GM19238 (cell line): ENCODE data around the gene MYRF.
A peak's percentile ranks its signal among the peaks of the same experiment; 100 is the strongest.

Experiments
- DNase-seq: peaks from one replicate; pipeline ENCODE4 v3.0.0; 2011; ENCODE audit warnings: low spot score; ENCODE audit not compliant: insufficient read length

The MYRF gene

DNA sequence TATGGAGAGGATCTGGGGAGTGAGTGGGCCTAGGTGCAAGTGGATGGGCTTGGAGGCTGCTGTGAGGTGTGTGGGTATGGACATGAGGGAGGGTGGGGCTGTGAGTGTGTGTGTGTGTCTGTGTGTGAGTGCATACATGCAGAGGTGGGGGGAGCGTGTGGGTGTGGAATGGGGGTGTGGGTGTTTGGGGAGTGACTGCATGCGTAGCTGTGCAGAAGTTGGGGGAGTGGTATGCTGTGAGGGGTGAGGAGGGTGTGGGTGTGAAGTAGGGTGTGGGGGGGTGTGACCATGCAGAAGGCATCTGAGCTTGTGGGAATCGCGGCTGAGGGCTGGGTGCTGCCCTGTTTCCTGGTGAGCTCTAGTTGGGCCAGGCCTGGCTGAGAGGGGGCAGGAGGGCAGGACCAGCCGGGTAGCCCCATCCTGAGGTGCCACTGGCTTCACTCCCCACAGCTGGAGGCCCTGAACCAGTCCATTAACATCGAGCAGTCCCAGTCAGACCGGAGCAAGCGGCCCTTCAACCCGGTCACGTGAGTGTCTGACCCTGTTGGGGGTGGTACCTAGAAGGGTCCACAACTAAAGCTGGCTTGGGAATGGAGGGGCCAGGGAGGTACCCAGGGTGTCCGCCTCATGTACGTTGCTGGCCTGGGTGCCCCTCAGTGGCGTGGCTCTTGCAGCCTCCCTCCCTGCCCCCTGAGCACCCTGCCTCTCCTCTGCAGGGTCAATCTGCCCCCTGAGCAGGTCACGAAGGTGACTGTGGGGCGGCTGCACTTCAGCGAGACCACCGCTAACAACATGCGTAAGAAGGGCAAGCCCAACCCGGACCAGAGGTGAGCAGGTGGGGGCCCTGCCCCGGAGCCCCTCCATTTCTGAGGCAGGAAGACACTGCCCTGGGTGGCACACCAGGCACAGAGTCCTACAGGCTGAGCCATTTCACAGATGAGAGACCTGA is 23.4 kb downstream of the MYRF start:
- DNase-seq: no peak

DNA sequence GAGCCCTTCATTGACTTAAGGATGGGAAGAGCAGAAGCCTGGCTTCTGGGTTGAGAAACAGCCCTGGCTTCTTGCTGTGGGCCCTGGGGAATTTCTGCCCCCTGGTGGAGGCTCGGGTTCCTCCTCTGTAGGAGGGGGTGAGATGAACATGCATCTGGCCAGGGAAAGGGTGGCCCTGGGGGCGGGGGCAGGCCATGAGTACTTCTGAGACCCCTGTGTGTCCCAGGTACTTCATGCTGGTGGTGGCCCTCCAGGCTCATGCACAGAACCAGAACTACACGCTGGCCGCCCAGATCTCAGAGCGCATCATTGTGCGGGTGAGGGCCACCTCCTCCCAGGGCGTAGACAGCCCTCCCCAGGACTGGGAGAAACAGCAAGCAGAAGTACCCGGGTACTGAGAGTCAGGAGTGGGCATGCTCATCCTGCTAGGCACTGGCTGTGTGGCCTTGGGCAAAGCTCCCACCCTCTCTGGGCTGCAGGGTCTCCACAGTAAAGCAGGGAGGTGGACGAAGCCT is 24.2 kb downstream of the MYRF start:
- DNase-seq: peak; percentile 88

DNA sequence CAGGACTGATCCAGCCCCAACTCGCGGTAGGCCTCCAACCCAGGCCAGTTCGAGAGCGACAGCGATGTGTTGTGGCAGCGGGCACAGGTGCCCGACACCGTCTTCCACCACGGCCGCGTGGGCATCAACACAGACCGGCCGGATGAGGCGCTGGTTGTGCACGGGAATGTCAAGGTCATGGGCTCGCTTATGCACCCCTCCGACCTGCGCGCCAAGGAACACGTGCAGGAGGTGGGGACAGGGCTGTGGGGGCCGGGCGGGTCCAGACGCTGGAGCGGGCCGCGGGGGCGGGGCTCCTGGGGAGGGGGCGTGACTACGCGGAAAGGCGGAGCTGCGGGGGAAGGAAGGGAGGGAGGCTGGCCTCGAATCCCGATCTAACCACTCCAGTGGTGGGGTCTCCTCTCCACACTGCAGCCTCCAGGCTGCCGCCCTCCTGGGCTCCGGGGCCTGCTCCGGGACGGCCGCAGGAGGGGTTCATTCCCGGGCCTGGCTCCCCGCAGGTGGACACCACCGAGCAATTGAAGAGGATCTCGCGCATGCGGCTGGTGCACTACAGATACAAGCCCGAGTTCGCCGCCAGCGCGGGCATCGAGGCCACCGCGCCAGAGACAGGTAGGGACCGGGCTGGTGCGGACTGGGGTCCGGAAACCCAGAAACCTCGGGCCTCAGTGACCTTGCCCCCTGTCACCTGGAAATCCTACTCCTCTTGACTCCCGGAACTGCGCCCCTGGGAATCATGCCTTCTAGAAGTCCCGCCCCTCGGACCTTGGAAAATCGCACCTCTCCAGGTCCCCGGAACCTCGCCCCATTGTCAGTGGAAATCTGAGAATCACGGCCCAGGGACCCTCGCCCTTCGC is 25.0 kb downstream of the MYRF start:
- DNase-seq: no peak

DNA sequence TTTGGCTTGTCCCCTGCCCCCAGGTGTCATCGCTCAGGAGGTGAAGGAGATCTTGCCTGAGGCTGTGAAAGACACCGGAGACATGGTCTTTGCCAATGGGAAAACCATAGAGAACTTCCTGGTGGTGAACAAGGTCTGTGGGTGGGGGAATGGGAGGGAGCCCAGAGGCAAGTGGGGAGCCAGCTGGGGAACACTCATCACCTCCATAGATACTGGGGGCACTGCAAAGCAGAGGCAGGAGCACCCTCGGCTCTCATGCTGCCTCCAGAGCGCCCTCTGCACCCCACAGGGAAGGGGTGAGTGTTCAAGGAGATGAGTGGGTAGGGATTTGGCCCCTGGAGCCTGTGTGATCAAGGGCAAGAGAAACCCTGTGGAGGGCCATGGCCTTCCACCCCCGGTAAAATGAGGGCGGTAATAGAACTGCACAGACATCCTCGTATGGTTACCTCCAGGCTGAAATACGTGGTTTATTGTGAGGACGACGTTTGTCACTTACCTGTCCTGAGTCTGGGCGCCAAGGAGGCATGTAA is 26.0 kb downstream of the MYRF start:
- no peak for DNase-seq

DNA sequence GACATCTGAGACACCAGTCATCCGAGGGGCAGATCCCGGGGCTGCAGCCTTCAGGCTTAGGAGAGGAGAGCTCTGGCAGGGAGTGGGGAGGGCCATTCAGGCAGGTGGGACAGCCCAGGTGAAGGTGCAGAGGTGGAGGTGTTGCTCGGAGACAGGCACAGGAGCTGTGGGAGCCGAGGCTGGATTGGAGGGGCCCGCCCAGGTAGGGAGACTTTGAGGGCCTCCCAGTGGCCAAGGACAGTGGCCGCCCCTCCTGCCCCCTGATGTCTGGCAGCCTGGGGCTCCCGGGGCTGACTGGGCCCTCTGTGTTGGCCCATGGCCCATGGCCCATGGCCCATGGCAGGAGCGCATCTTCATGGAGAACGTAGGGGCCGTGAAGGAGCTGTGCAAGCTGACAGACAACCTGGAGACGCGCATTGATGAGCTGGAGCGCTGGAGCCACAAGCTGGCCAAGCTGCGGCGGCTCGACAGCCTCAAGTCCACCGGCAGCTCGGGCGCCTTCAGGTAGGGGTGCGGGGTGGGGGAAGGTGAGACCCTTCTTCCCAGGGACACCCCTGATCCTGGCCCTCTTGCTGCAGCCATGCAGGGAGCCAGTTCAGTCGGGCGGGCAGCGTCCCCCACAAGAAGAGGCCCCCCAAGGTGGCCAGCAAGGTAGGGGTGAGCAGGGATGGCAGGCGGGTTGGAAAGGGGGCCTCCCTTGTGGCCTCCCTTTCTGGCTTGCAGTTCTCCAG is 26.6 kb downstream of the MYRF start:
- no peak for DNase-seq

DNA sequence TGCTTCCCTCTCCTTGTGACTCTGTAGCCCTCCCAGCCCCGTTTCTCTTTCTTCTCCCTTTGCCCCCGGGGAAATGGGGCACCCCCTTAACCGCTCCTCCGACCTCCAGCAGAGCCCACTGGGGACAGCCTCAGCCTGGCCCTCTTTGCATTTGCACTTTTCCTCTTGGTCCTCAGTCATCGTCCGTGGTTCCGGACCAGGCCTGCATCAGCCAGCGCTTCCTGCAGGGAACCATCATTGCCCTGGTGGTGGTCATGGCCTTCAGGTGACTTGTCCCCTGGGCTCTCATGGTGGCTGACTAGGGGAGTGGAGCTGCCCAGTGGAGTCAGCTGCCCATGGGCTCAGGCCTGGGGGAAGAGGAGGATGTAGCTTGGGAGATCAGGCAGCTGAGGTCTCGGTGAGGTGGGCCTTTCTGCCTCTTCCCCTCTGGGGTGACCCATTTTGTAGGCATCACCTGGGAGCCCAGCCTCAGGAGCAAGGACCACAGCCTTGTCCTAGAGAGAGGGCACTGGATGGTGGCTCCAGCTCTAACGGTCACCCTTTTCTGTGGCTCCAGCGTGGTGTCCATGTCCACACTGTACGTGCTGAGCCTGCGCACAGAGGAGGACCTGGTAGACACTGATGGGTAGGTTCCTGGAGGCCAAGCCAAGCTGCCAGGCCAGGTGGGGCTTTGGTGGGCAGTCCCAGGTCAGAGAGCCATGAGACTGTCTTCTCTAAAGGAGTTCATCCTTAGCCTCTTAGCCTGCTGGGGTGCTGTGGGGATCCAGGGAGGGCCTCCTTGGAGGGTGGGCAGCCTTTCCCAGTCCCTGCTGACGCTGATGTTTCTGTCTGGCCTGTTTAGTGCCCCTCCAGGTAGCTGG is 27.5 kb downstream of the MYRF start:
- DNase-seq: no peak

DNA sequence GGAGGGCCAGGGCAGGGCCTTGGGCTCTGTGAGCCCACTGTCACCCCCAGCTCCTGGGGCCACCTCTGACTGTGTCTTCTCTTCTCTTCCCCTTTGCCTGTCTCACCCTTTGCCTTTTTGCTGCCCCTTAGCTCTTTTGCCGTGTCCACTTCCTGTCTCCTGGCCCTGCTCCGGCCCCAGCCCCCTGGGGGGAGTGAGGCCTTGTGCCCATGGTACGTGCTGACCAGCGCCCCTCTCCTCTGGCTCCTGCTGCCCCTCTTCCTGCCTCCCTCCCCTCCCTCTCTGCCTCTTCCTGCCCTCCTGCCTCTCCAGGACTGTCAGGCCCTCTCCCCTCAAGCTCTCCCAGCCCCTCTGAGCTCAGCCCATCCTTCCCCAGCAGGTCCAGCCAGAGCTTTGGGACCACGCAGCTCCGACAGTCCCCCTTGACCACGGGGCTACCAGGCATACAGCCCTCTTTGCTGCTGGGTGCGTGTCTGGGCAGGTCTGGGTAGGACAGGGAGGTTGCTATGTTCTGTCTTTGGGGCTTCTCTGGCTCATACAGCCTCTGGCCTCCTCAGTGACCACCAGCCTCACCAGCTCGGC is 28.2 kb downstream of the MYRF start:
- DNase-seq: no peak

DNA sequence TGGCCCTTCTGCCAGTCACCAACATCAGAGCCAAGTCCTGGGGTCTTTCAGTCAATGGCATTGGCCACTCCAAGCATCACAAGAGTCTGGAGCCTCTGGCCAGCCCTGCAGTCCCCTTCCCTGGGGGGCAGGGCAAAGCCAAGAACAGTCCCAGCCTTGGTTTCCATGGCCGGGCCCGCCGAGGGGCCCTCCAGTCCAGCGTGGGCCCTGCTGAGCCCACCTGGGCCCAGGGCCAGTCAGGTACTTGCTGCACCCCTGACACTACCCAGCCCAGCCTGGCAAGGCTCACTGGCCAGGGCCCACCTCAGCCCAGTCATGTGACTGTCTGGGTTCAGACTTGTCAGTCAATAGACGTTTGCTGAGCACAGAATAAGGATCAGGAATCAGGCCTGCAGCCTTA is 29.1 kb downstream of the MYRF start:
- DNase-seq: no peak

DNA sequence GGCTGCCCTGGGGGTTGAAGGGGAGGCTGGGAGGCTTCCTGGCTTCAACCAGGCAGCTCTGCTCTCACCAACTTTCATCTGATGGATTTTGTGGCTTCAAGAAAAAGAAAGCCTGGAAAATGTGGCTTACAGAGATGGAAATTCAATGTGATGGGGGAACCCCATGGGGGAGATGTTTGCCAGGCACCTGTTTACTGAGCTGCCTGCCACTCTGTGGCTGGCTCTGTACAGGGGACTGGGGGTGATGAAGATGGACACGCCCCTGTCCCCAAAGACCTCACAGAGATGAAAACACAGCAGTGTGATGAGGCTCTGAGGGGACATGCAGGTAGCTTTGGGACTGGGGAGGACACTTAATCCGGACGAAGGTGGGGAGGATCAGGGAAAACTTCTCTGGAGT is 29.9 kb downstream of the MYRF start:
- no peak for DNase-seq

DNA sequence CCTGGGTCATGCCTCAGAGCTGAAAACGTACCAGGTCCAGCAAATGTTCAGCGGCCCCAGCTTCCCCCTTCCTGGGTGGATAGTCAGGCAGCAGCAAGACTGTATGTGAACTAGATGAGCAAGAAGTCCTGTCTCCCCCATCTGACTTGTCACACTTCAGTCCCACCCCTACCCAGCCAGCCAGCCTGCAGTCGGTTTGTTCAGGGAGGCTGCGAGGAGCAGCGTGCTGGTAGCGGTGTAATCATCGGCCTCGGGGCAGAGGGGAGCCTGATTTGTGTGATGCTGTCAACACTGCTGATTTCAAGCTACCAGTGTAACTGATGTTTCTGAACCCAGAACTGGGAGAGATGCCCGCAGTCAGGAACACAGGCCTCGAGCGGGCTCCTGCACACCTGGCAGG is 30.4 kb downstream of the MYRF start:
- DNase-seq: no peak

DNA sequence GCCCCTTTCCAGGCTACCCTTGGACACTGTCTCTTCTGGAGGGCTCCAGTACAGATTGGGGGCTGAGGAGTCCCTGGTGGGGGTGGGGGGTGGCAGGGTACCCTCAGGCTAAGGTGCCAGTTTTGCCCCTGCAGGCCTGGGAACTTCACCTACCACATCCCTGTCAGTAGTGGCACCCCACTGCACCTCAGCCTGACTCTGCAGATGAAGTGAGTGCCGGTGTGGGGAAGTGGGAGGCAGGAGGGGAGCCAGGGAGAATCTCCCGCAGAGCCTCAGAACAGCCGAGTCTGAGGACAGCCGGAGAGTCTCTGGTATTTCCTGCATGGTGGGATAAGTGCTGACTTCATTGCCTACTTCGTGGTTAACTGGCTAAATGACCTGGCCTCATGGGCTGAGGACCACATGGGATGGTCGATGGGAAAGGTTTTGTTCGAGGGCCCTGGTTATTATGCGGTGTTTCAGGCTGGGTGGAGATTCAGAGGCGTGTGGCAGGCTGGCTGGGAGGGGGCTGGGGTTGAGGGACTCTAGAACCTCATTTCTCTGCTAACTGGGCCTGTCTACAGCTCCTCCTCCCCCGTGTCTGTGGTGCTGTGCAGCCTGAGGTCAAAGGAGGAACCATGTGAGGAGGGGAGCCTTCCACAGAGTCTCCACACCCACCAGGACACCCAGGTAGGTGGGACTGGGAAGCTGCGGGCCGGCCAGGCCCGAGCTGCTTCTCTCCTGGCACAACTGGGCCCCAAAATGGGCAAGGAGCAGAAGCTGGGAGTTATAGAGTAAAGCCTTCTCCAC is 31.5 kb downstream of the MYRF start:
- no peak for DNase-seq

DNA sequence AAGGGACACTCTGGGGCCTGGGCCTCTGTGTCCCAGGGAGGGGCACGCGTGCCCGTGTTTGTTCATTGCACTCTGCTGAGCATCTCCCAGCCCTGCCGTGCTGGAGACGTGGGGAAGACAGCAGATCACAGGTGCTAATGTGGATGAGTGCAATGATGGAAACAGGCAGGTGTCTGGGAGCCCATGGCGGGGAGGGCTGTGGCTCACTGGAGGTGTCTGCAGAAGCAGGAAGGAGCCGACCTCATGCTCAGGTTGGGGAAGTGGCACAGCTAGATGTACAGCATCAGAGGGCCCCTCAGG is 32.0 kb downstream of the MYRF start:
- no peak for DNase-seq

DNA sequence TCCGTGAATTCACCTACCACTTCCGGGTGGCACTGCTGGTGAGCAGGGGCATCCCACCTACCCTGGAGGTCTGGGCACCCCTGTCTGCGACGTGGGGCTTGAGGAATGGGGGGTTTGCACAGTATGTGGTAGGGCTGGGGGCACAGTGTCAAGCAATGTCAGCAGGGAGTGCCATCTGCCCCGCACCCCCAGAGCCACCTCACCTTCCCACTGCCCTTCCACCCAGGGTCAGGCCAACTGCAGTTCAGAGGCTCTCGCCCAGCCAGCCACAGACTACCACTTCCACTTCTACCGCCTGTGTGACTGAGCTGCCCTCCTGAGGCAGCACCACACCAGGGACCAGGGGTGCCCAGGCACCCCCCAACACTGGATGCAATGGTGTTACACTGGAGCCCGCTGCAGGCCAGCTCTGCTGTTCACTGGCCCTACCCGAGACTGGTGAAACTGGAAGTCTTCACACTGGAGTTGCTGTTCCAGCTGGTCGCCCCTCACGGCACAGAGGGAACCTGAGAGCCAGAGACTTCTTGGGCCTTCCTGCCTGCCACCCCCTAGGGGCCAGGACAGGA is 33.5 kb downstream of the MYRF start:
- no peak for DNase-seq

DNA sequence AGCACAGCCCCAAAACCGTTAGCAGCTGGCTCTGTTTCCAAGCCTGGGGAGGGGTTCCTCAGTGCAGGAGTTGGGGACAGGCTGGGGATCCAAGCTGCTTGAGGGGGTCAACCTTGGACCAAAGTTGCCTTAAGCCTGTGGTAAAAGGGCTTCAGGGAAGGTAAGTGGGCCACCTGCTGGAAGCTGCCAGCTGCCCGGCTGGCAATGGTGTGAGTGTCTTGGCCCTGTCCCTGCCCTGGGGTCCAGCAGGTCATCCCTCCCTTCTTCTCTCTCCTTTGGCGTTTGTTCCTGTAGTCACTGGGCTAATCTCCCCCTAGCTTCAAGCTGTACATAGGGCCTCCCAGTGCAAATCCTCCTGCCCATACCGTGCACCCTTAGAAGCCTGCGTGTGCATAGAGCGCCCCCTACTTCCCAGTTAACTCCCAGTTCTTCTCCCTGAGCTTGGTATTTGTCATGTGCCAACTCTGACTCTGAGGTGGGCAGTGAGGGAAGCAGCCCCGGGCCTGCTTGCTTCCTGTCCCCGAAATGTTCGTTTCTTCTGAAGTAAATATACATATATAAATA is 35.6 kb downstream of the MYRF start:
- no peak for DNase-seq

DNA sequence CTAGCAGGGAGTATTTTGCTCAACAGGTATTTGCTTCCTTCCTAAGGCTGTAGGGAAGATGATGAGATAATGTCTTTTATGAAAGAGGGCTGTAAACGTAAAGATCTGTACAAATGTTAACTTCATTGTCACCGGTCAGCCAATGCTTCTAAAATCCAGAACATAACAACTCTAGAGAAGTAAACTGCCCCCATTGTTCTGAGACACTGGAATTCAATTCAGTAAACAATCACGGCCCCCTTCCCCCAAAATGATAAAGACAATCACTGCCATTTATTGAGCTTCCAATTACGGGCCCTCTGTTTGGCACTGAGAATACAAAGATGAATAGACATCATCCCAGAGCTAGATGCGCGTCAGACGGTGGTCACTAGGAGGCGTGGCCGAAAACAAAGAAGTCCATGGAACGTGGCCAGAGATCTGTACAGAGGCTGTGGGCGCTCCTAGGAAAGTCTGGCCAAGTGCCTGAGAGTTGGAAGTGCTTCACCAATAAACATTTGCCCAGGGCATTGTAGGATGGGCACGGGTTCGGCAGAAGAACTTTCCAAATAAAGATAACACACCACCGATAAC is 39.4 kb downstream of the MYRF start:
- no peak for DNase-seq

DNA sequence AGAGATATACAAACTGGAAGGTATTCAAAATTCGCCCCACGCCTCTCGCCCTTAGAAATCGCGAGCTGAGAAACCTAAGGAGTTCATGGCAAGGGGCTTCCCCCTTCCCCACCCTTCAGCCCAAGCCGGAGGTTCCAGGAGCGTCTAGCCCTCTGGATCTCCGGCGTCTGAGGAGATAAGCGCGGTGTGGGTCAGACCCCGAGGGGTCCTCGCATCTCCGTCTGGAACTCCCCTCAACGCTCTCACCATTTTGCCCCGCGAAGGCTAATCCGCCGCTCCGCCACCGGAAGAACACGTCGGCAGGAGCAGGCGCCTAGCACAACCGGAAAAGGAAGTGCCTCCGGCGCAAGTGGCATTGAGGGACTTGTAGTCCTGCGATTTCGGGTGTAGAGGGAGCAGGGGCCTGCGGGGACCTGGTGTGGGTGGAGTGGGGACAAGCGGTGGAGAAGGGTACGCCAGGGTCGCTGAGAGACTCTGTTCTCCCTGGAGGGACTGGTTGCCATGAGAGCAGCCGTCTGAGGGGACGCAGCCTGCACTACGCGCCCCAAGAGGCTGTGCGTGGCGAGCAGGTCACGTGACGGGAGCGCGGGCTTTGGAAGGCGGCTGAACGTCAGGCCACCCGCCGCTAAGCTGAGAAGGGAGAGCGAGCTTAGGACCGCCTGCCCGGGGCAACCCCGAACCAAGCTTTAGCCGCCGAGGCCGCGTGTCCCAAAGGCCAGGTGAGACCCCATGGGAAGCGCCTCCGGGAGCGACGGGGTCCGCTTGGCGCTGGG is 40.1 kb downstream of the MYRF start, which contains the start of the genes FEN1 and TMEM258:
FEN1 (plus strand) TSS at position 602 of the 773 bp plus-strand sequence. CDS start 2,451 bp downstream, outside the sequence.
TMEM258 (minus strand) TSS at position 290 of the 773 bp plus-strand sequence; CDS start at position 249, 41 bp downstream.
- DNase-seq: peak; percentile 96
